Measurements from ENCODE around the gene RGP1.

Gene RGP1, protein sequence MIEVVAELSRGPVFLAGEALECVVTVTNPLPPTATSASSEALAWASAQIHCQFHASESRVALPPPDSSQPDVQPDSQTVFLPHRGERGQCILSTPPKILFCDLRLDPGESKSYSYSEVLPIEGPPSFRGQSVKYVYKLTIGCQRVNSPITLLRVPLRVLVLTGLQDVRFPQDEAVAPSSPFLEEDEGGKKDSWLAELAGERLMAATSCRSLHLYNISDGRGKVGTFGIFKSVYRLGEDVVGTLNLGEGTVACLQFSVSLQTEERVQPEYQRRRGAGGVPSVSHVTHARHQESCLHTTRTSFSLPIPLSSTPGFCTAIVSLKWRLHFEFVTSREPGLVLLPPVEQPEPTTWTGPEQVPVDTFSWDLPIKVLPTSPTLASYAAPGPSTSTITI

DNA sequence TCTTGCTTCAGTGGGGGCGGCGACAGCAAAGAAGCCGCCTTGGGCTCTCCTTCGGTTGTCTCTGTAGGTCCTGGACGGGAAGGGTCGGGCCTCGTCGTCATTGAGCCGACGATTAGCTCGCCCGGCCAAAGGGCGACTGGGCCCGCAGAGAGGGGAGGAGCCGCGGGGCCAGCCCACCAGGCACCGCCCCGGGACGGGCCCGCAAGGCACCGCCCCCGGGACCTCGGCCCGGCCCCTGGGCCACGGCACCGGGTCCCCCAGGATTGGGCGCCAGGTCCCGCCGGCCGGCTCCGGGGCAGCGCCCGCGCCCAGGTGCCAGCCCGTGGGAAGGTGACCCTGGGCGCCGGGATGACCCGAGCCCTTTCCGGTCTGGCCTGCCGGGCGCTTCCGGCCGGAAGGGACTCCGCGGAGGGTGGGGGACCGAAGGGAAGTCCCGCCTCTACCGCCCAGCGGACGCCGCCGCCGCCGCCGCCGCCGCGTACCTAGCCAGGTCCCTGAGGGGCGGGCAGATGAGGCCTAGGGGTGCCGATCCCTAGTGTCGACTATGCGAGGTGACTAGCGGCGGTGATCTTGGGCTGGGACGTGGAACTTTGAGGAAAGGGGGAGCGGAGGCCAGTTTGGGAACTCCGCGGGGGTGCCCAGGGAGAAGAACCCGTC, at the start of gene RGP1, which contains the start of gene GBA2:
TSS of gene RGP1 (plus strand) at position 430 of the 657 bp plus-strand sequence. CDS start 469 bp downstream, outside the sequence.
TSS of gene GBA2 (minus strand) at position 371 of the 657 bp plus-strand sequence. CDS start 524 bp downstream, outside the sequence.
- DNase-seq (ENCODE audit: low read depth): peak; percentile 60

DNA sequence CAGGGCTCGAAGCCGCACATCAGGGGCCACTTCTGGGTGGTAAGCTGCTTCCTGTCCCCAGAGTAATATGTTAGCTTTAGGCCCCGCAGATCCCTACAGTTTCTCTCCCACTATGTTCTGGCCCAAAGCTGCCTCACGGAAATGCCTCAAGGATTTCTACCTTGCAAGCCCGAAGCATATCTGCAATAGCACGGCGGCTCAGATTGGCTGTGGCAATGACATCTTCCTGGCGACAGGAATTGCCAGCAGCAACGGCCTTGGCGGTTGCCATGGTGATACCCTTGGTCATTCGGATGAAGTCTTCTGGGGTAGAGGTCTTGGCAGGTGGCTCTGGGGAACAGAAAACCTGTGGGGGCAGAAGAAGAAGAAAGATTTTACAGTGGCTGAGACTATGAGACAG, 49.1 kb upstream of the RGP1 start:
- DNase-seq (ENCODE audit: low read depth): no peak

DNA sequence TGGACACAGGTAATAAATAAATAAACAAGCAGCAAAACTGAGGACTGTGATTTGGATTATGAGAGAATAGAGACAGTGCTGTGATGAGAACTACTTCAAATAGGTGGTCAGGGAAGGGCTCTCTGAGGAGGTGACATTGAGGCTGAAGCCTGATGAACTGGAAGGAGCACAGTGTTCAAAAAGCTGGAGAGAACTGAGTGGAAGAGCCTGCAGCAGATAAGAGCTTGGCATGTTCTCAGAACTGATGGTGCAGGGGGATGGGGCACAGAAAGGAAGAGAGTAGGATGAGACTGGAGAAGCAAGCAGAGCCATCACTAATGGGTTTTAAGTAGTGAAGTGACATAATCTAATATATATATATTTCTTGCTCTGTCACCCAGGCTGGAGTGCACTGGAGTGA, 48.1 kb upstream of the RGP1 start:
- no peak for DNase-seq (ENCODE audit: low read depth)

DNA sequence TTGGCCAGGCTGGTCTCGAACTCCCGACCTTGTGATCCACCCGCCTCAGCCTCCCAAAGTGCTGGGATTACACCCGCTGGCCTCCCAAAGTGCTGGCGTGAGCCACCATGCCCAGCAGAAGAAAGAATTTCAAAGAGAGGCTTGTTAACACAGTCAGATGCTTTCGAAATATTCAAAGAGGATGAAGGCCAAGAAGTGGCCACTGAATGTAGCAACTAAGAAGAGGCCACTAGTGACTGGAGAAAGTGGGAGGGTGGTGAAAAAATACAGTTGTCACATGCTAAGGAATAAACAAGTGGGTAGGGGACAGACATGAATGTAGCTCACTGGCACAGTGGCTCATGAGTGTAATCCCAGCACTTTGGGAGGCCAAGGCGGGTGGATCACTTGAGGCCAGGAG, 46.4 kb upstream of the RGP1 start:
- no peak for DNase-seq (ENCODE audit: low read depth)

DNA sequence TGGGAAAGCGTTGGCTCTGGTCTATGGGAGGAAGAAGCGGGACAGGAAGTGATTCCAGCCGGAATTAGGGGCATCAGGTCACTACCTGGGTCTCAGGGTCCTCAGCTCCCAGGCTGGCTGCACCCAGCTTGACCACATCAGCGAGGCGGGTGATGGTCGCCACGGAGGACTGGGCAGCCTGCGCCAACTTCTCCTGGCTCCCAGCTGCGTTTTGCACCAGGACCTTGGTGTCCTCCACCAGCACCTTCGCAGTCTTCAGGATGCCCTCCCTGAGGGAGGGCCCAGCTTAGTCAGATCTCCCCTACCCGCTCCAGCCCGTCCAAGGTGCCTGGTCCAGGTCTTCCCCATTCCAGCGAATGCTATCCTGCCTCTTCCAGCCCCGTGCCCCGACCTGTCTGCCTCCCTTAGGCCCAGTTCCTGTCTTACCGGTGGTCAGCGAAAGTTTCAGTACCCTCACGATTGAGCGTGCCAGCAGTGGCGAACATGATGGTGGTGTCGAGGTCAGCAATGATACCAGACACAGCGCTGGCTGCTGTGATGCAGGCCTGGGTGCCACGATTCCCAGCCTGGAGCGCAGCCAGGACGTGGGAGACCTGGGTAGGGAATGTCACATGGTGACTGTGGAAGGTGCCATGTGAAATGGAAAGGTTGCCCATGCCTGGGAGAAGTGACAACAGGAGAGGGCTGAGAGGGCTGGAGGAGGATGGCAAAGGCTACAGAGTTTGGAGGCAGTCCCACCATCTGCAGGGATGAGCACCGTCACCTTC, 45.0 kb upstream of the RGP1 start:
- DNase-seq (ENCODE audit: low read depth): no peak

DNA sequence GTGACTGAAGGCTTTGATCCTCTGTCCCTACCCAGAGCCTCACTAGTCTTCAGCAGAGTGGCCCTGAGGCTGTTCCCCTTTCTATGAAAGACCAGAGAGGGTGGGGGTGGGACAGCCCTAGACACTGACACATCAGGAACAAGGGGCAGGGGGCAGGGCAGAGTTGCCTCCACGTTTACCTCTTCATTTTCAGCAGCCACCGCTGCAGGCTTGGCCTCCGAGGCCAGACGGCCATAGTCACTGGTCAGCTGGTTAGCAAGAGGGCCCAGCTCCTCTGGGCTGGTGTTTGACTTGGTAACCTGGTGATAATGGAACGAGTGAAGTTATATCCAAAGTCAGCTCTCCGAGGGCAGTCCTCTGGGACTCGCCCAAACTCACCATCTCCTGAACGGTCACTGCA, 43.7 kb upstream of the RGP1 start:
- no peak for DNase-seq (ENCODE audit: low read depth)

DNA sequence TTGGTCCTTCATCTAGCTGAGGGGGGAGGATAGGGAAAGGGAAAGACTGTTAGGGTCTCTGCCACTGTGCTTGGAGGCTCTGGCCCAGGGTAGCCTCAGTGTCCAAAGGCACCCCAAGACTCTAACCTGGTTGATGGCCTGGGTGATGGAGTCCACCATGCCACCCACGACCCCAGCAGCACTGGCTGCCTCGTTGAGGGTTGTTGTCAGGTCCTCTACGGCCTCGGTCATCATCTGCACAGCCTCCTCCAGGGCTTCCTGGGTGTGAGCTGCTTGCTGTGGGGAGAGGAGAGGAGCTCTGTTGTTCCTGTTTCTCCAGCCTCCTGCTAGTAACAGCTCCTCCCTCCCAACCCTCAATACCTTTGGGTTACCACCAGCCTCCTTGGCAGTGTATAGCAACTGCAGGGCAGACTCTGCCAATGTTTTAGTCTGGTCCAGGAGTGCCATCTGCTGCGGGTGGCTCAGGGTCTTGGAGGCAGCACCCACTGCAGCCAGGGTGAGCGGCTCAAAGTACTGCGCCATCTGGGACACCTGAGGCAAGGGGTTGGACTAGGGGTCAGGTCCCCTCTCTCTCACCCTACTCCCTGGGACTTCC, 43.2 kb upstream of the RGP1 start:
- DNase-seq (ENCODE audit: low read depth): no peak

DNA sequence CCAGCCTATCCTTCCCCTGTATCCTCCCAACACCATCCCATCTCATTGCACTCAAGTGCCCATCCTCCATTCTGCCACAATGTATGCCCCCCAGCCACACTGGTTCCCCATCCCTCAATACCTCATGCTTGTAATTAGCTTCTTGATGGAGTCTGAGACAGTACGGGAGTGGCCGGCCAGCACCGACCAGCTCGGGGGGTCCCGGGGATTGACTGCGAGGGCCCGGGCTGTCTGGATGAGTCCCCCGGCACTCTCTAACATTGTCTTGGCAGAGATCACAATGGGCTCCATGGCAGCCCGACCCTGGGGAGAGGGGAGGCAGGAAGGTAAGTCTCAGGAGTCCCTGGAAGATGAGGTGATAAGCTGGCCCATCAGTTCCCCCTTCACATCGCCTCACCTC, 42.1 kb upstream of the RGP1 start:
- no peak for DNase-seq (ENCODE audit: low read depth)

DNA sequence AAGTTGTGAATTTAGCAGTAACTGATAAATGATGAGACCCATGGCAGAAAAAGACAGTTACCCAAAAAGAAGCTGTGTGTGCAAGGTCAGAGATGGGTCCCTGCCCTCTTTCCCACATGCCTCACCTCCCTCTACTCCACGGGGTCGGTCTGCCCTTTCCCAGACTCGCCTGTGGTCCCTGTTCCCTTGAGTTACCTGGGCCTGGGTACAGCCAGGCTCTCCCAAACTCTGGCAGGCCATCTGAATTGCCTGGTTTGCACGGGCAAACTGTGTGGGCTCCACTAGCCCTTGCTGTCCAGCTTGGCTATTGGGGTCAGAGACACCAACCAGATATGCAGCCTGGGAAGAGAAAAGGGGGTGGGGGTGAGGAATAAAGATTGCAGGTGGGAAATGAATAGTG, 40.9 kb upstream of the RGP1 start:
- DNase-seq (ENCODE audit: low read depth): no peak

DNA sequence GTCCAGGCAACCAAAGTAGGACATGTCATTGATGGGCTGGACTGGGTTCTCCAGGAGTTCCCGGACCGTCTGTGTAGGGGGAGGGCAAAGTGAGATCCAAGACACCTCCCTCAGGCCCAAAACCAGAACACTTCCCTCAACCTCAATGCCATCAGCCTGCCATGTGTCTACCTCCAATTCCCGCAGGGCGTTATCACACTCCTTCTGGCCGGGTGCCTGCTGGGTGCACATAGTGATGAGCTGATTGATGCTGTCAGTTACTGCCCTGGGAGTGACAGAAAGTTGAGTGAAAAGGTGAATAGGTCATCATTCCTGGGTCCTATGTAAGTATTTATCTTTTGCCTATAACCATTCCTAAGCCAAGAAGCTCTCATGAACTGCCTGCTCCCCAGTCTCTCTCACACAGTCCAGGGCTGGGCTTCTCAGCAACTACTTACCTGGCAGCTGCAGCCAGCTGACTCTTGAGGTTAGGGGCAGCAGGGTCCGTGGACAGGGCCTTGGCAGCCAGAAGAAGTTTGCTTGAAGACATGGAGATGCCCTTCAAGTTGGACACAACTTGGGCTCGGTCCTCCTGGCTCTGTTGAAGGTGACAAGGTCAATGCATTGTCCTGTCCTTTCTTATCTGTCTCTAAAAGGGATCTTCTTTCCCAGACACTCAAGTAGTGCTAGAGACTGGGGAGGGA, 38.1 kb upstream of the RGP1 start:
- DNase-seq (ENCODE audit: low read depth): no peak

DNA sequence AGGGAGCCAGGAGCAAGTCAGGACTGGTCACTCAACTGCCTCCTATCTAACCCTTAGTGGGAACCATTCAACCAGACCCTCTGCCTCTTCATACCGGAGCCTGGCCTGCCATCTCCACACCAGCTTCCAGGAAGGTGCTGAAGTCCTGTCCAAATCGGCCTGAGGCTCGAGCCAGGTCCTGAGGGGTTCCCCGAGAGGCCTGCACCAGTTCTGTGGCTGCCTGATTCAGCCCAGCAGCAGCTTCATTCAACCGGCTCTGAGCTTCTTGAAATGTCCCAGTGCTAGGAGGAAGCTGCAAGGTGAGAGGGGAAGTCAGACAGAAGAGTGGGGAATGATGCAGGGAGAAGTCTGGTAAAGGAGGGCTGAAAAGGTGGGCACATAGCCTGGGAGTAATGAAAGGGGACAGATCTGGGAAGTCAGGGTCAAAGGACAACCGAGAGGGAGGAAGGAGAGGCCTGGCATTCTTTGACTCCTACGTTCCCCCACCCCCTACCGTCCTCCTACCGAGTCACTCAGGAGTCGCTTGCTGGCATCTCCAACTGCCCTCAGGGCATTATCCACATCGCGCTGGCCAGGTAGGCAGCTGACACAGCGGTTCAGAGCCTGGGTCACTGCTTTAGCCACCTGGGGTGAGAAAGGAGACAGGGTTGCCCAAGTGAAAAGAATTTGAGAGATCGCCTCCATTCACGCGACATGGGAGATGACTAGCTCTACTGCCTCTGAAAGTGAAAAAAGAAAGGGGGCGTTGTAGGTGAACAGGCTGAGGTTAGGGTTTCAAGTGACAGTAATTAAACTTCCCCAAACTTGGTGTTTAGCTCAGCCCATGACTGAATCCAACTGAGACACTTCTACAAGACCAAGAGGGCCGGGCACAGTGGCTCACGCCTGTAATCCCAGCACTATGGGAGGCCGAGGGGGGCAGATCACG, 37.3 kb upstream of the RGP1 start:
- DNase-seq (ENCODE audit: low read depth): no peak

DNA sequence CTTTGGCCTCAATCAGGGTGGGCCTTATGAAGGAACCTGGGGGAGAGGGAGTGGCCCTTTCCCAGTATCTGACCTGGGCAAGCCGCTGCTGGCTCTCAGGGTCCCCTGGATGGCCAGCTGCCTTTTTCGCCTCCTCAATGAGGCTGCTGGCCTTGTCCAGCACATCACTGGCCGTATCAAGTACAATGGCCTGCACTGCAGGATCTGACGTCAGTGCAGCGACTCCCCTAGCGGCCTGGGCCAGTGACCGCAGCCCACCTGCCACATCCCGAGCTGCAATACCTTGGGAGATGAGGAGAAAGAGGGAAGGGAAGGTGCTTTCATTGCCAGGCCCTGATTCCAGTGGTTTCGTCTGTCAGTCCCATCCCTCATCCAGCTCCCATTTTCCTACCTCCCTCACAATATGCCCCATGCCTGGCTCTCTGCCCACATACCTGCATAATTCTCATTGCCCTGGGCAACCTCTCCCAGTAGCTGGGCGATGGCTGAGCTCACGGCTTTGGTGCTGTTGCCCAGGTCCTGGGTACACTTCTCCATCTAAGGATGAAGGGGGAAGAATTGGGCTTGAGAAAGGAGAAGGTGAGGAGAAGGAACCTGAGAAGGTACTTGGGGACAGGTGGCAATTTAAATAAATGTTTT, 36.2 kb upstream of the RGP1 start:
- DNase-seq (ENCODE audit: low read depth): no peak

DNA sequence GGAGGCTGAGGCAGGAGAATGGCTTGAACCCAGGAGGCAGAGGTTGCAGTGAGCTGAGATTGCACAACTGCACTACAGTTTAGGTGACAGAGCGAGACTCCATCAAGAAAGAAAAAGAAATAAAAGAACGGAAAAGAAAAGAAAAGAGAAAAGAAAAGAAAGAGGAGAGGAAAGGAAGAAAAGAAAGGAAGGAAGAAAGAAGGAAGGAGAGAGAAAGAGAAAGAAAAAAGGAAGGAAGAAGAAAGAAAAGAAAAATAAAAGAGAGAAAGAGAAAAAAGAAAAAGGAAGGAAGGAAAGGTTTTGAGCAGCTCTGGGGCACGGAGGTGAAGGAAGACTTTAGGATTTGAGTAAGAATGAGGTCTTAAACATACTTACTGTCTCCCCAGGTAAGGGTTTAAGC, 35.5 kb upstream of the RGP1 start:
- no peak for DNase-seq (ENCODE audit: low read depth)

DNA sequence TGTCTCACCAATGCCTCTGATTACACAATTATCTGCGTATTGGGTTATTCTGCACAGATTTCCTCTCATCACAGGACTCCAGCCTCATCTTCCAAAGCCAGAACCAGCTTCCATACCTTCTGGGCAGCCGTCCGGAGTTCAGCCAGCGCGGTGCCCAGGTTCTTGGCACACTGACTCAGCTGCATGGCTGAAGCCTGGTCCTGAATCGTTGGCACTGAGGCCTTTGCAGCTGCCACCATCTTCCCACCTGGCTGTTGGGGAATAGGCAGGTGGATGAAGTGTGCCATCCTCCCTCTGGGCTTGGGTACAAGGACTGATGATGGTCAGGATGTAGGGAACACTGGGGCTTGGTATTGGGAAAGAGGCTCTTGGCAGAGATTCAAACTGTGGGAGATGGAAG, 35.0 kb upstream of the RGP1 start:
- no peak for DNase-seq (ENCODE audit: low read depth)

DNA sequence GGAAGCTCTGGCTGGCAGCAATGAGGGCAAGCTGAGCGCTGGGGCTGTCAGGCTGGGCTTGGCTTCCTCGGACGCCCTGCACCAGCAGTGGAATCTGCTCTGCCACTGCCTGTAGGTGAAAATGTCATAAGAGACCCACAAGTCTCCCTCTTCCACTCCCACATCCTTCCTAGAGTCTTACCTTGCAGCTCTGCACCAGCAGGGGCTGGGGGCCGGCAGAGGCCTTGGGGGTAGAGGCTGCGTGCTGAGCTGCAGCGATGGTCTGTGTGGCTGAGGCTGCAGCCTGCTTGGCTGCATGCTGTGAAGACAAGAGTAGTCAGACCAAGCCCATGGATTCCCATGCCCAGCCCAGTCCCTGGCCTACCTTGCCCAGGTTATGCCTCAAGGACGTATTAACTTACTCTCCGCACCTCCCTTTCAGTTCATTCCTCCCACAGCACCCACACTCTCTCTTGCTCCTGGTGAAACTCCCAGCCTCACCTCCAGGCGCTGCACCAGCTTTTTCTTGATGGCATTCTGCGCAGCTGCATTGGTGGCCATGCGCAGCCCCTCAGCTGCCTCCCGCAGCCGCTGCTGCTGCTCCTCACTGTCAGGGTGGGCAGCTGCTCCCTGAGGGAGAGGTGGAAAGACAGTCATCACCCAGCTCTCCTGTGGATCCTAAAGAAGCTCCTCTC, 34.4 kb upstream of the RGP1 start:
- no peak for DNase-seq (ENCODE audit: low read depth)

DNA sequence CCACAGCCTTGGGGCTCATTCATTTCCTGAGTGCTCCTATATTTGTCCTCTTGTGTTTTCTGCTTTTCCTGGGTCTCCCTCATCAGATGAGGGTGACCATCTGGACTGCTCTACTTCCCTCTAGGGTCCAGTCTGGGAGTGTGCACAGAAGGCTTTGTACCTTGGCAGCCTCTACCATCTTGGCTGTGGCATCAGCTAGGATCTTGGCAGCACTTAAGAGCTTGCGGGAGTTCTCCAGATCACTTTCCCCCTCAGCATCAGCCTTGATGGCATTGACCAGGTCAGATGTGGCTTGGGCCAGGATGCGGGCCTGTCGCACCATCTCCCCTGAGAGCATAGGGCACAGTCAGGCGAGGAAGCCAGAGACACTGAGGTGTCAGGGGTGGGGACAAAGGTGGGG, 32.9 kb upstream of the RGP1 start:
- DNase-seq (ENCODE audit: low read depth): no peak

DNA sequence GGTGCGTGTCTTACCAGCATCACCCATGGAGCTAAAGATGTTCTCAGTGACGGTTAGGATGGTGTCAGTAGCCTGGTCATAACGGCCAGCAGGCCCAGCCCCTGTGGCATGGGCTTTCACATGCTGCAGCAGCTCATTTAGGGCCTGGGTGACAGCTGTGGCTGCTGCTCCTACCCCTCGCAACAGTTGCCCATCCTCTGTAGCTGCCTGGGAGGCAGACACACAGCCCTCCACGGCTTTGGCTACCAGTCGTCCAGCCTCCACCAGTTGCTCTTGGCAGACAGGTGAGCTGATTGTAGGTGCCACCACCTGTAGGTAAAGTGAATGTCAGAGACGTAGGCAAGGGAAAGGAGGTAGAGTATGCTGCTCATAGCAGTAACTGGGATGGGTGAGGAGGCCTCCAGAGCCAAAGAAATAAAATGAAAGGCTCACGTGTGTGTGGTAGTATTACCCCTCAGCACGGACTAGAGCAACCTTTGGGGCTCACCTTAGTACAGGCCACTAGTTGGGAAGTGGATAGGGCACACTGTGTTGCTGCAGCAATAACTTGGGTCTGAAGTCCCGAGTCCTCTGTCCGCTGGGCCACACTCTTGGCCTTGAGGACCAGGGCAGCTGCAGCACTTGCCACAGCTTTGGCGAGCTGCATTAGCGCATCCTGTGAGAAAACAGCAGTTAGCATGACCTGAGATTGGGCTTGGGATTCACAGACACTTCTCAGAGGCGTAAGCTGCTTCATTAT, 31.8 kb upstream of the RGP1 start:
- no peak for DNase-seq (ENCODE audit: low read depth)

DNA sequence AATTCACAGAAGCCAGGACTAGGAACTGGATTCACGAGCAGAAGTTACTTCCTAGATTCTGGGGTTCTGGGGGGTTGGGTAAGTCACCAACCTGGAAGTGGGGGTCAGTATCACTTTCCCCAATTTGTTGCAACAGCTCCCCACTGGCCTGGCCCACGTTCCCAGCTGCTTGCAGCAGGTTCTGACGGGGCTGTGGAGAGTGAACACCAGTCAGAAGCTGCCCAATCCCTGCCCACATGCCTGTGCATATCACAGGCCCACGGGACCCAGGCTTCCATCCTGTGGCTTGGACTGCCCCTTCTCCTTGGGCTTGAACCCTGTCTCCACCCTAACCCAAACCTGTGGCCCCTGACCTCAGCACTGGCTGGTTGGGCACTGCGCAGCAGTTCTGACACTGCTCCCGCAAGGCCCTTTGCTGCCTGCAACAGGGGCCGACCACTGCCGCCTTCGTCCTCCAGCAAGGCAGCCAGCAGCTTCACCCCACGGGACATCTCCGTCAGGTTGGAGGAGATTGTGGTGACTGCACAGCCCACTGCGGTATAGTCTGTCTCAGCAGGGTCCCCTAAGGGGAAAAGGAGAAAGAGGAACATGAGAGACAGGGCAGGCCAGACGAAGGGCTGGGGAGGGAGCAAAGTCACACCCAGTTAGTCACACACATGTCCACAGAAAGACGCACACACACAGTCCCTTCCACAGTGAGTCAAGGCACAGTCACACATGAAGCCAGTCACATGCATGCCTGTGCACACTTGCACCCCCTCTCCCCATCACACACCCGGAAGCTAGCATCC, 30.2 kb upstream of the RGP1 start:
- no peak for DNase-seq (ENCODE audit: low read depth)
